Midbrain (tissue), 1 donor: ENCODE measurements around the gene PQBP1.
A peak's percentile ranks its signal among the peaks of the same experiment; 100 is the strongest.
"Not testable (repeated sequence)": the region's sequence is repeated elsewhere in the genome, so short reads cannot be mapped to it uniquely, and the experiment has no call there.

Source experiments
- DNase-seq: peaks from one replicate; lab custom pipeline; 2025; lab: John Stamatoyannopoulos, UW

Gene PQBP1, protein sequence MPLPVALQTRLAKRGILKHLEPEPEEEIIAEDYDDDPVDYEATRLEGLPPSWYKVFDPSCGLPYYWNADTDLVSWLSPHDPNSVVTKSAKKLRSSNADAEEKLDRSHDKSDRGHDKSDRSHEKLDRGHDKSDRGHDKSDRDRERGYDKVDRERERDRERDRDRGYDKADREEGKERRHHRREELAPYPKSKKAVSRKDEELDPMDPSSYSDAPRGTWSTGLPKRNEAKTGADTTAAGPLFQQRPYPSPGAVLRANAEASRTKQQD

DNA sequence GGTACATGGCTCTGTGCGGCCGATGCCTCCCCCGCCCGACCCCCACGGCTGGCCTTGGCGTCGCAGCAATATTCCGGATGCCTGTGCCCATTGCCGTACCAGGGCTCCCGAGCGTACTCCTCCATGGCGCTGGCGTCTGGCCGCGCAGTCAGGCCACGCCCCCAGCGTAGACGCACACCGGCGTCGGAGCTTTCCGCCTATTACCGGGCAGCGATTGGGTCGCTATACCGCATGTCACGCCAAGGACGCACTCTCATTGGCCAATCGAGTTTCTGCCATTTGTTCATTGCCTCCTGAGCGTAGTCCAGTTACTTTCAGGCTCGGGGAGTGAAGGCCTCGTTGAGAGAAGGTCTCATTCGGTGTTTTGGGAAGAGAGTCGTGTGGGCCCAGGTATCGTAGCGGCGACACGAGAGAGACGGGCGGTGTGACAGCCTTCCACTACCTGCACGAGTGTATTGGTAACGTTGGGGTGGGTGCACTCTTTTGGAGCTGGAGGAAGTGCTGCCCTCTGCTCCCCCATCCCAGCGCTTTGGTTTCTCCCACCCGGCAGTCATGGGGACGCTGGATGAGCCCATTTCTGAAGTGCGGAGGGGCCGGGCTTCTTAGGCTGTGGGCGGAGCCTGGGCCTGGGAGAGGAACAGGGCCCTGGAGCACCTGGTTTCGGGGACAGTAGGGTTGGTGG is at the start of gene PQBP1, which contains the start of gene TIMM17B:
TSS of gene PQBP1 (plus strand) at position 306 of the 682 bp plus-strand sequence. CDS start 580 bp downstream, outside the sequence.
TSS of gene TIMM17B (minus strand) at position 144 of the 682 bp plus-strand sequence. CDS start at position 125, 19 bp downstream.
- DNase-seq = peak; percentile 93

DNA sequence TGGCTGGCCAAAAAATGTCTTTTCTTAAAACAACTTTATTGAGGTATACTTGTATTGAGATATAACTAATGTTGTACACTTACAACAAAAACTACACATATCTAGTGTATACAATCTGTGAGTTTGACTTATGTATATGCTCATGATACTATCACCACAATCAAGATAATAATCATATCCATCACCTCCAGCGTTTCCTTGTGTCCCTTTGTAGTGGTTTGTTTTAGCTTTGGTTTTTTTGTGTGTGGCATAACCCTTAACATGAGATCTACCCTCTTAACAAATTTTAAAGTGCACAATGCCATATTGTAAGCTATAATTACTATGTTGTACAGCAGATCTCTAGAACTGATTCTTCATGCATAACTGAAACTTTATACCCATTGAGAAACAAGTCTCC is 48.9 kb upstream of the PQBP1 start:
- no peak for DNase-seq

- DNase-seq = no peak
Measured at GRCh38 chrX:48852857-48853256, 44.9 kb upstream of the PQBP1 start.

DNA sequence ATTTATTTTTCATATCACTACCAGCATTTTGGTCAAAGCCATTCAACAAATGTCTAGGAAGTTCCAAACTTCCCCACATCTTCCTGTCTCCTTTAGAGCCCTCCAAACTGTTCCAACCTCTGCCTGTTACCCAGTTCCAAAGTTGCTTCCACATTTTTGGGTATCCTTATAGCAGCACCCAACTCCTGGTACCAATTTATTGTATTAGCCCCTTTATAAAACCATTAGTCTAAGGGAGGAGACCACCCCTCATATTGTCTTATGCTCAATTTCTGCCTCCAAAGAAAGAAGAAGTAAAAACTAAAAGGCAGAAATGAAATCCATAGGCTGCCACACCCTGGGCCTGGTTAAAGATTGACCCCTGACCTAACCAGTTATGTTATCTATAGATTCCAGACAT is 44.2 kb upstream of the PQBP1 start:
- not testable (repeated sequence) for DNase-seq

DNA sequence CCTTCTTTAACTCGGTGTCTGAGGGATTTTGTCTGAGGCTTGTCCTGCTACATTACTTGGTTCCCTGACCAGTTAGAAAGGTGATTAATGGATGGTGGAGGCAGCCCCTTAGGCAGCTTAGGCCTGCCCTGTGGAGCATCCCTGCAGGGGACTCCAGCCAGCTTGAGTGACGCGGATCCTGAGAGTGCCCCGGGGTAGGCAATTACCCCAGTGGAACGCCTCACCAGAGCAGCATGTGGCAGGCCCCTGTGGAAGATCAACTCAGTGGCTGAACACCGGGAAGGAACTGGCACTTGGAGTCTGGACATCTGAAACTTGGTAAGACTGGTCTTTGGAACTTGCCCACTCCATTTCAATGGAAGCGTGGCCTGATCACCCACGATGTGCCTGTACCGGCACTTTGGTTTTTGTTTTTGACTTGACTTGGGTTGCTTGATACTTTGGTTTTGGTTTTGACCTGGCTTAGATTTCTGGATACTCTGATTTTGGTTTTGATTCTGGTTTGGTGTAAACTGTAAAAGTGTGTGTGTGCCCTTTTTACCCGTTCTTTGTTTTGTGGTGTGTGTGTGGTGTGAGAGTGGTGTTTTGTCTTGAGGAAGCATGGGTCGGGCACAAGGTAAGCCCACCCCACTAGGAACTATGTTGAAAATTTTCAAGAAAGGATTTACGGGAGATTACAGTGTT is 43.5 kb upstream of the PQBP1 start:
- not testable (repeated sequence) for DNase-seq

DNA sequence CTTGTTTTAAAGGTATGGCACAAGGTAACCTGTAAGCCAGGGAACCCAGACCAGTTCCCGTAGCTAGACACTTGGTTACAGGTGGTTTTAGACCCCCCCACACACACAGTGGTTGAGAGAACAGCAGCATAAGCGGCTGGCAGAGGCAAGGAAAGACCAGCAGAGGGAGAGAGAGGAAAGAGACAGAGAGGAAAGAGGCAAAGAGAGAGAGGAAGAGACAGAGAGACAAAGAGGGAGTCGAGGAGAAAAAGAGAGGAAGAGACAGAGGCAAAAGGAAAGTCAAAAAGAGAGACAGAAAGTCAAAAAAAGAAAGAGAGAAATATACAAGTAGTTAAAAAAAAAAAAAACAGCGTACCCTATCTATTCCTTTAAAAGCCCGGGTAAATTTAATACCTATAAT is 42.8 kb upstream of the PQBP1 start:
- DNase-seq = peak; percentile 1

DNA sequence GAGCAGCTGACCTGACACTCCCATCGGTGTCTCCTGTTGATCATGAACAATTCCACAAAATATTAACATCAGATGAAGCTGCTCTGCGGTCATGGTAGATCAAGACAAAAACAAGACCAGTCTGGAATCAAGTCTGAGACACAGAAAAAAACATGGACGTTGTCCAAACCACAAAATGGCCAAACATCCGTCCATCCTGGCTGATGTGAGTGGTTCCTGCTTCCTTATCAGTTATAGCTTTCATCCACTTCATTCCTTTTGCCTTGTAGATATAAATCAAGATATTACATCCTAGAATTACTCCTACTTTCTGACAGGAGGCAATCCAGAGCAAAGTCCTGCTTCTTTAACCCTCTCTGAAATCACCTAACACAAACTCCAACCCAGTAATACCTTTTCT is 33.5 kb upstream of the PQBP1 start:
- no peak for DNase-seq

DNA sequence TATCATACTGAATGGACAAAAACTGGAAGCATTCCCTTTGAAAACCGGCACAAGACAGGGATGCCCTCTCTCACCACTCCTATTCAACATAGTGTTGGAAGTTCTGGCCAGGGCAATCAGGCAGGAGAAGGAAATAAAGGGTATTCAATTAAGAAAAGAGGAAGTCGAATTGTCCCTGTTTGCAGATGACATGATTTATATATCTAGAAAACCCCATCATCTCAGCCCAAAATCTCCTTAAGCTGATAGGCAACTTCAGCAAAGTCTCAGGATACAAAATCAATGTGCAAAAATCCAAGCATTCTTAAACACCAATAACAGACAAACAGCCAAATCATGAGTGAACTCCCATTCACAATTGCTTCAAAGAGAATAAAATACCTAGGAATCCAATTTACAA is 25.7 kb upstream of the PQBP1 start:
- not testable (repeated sequence) for DNase-seq

- DNase-seq = not testable (repeated sequence)
Measured at GRCh38 chrX:48876944-48877343, 20.8 kb upstream of the PQBP1 start.

- DNase-seq = no peak
Measured at GRCh38 chrX:48883729-48884128, 14.0 kb upstream of the PQBP1 start.

GRCh38 chrX:48886586-48886985 is 11.1 kb upstream of the PQBP1 start:
- DNase-seq = not testable (repeated sequence)

- DNase-seq = no peak
Measured at GRCh38 chrX:48890296-48890925, 7.3 kb upstream of the PQBP1 start.

GRCh38 chrX:48890934-48891401 is 6.8 kb upstream of the PQBP1 start:
- DNase-seq = peak; percentile 8

GRCh38 chrX:48891402-48892288 is 6.1 kb upstream of the PQBP1 start:
- DNase-seq = peak; percentile 79

- no peak for DNase-seq
Measured at GRCh38 chrX:48892896-48893295, 4.8 kb upstream of the PQBP1 start.

- DNase-seq = no peak
Measured at GRCh38 chrX:48893556-48894348, 4.0 kb upstream of the PQBP1 start.

GRCh38 chrX:48894891-48895290 is 2.8 kb upstream of the PQBP1 start:
- no peak for DNase-seq

DNA sequence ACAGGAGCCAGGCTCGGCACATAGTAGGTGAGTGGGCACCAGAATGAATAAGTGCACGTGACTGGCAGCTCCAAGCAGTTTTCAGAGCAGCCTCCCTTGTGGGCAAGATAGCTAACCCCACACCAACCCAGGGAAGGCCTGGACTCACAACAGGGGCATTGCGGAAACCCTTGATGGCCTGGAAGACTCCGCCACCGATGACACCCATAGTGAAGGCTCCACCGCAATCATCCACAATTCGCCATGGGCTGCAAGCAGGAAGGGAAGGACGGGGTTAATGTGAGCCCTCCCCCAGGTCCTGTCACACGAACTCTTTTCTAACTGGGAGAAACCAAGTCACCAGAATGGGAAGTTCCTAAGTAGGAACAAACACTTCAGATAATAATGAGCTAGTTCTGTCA is 1.1 kb upstream of the PQBP1 start:
- DNase-seq = no peak

GRCh38 chrX:48897157-48897624 is 539 bp upstream of the PQBP1 start:
- DNase-seq = peak; percentile 63

- DNase-seq = no peak
Measured at GRCh38 chrX:48899078-48899410, 1.3 kb downstream of the PQBP1 start.
